22Rv1 (cell line): Measurements from ENCODE around the gene PHIP.
"Not testable (repeated sequence)": the region's sequence is repeated elsewhere in the genome, so short reads cannot be mapped to it uniquely, and the experiment has no call there.

Experiments used
- ZFX ChIP-seq: fragments of 450-650 bp; IDR thresholded peaks from 2 replicates; pipeline ENCODE4 v1.6.1; 2017; ENCODE audit warnings: antibody characterized with exemption, borderline replicate concordance
- TF ChIP-seq, protein P1 (sequence below): fragments of 450-650 bp; IDR thresholded peaks from 2 replicates; pipeline ENCODE4 v1.5.1; 2017; ENCODE audit warnings: mild to moderate bottlenecking

GRCh38 chr6:78921168-78921567, 156.9 kb downstream of the PHIP start:
- TF ChIP-seq, protein P1, sequence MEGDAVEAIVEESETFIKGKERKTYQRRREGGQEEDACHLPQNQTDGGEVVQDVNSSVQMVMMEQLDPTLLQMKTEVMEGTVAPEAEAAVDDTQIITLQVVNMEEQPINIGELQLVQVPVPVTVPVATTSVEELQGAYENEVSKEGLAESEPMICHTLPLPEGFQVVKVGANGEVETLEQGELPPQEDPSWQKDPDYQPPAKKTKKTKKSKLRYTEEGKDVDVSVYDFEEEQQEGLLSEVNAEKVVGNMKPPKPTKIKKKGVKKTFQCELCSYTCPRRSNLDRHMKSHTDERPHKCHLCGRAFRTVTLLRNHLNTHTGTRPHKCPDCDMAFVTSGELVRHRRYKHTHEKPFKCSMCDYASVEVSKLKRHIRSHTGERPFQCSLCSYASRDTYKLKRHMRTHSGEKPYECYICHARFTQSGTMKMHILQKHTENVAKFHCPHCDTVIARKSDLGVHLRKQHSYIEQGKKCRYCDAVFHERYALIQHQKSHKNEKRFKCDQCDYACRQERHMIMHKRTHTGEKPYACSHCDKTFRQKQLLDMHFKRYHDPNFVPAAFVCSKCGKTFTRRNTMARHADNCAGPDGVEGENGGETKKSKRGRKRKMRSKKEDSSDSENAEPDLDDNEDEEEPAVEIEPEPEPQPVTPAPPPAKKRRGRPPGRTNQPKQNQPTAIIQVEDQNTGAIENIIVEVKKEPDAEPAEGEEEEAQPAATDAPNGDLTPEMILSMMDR, result not testable (repeated sequence)
- TF ChIP-seq ZFX, result not testable (repeated sequence)
